PC-3 (cell line): ENCODE measurements around the gene ACTR3C. TPM values are rescaled to one million over a fixed set of nuclear protein-coding genes. Genes with fewer than 3 reads are reported as not detected.

ENCODE experiments used
- ATAC-seq: fragments of 200-7000 bp; cut with Tn5 transposase; 2 replicates; pipeline ENCODE4 v1.9.1; 2020; ENCODE audit warnings: mild to moderate bottlenecking, moderate library complexity
- BruUV-seq: library from RNA; stranded (reverse); fragments of 400-500 nt; replicated peaks from 2 replicates; lab custom pipeline; 2021; lab: Mats Ljungman, UMichigan
- CTCF ChIA-PET: fragments of 300-600 bp; sonication (Branson Sonifier 250); formaldehyde crosslinking; loops from one replicate; lab custom pipeline; 2022; ENCODE audit warnings: antibody characterized with exemption; lab: Charles Lee
- POLR2A ChIA-PET: fragments of 300-600 bp; sonication (Branson Sonifier 250); formaldehyde crosslinking; loops from one replicate; lab custom pipeline; 2022; ENCODE audit warnings: antibody characterized with exemption; ENCODE audit not compliant: unreplicated experiment; lab: Charles Lee
- DNase-seq: peaks from one replicate; pipeline ENCODE4 v3.0.0-alpha.2; 2015
- H2AFZ ChIP-seq: fragments of 300-600 bp; sonication (generic); 2 replicates; pipeline ENCODE4 v1.6.0; 2016; ENCODE audit warnings: antibody characterized with exemption, low read length
- H3F3A ChIP-seq: fragments of 300-600 bp; sonication (generic); one replicate; pipeline ENCODE4 v1.6.0; 2017; ENCODE audit warnings: antibody characterized with exemption, low read length, control low read depth, mild to moderate bottlenecking; ENCODE audit not compliant: unreplicated experiment
- H3K27ac ChIP-seq: fragments of 300-600 bp; sonication (generic); 2 replicates; pipeline ENCODE4 v1.5.1; 2016; ENCODE audit warnings: mild to moderate bottlenecking, low read length
- H3K27me3 ChIP-seq: fragments of 300-600 bp; sonication (generic); 2 replicates; pipeline ENCODE4 v1.6.1; 2016; ENCODE audit warnings: low read length, mixed read lengths
- H3K36me3 ChIP-seq: fragments of 300-600 bp; sonication (generic); 2 replicates; pipeline ENCODE4 v1.6.1; 2016; ENCODE audit warnings: low read depth, mixed run types, low read length, mixed read lengths
- H3K4me1 ChIP-seq: fragments of 300-600 bp; sonication (generic); 2 replicates; pipeline ENCODE4 v1.5.1; 2016; ENCODE audit warnings: low read length; ENCODE audit not compliant: insufficient read depth
- H3K4me2 ChIP-seq: fragments of 300-600 bp; sonication (generic); 2 replicates; pipeline ENCODE4 v1.6.0; 2016; ENCODE audit warnings: low read length
- H3K4me3 ChIP-seq: fragments of 300-600 bp; sonication (generic); 2 replicates; pipeline ENCODE4 v1.5.1; 2016; ENCODE audit warnings: mild to moderate bottlenecking, low read length, mixed read lengths
- H3K79me2 ChIP-seq: fragments of 300-600 bp; sonication (generic); 2 replicates; pipeline ENCODE4 v1.6.1; 2017; ENCODE audit warnings: low read length, mixed read lengths
- H3K9ac ChIP-seq: fragments of 300-600 bp; sonication (generic); 2 replicates; pipeline ENCODE4 v1.6.0; 2016; ENCODE audit warnings: mild to moderate bottlenecking, low read length
- H3K9me2 ChIP-seq: fragments of 300-600 bp; sonication (generic); replicated peaks from 2 replicates; pipeline ENCODE4 v1.6.1; 2016; ENCODE audit warnings: mixed run types, low read length, mixed read lengths
- H3K9me3 ChIP-seq: fragments of 300-600 bp; sonication (generic); 2 replicates; pipeline ENCODE4 v1.6.1; 2016; ENCODE audit warnings: low read length, mixed read lengths
- H4K20me1 ChIP-seq: fragments of 300-600 bp; sonication (generic); 2 replicates; pipeline ENCODE4 v1.6.1; 2016; ENCODE audit warnings: low read length, mixed read lengths
- CTCF ChIP-seq: fragments of 300-600 bp; sonication (generic); conservative IDR thresholded peaks from 2 replicates; pipeline ENCODE4 v1.5.1; 2017; ENCODE audit warnings: antibody characterized with exemption, low read depth, mild to moderate bottlenecking, low read length
- EZH2 ChIP-seq: fragments of 300-600 bp; sonication (generic); IDR thresholded peaks from one replicate; pipeline ENCODE4 v1.6.1; 2017; ENCODE audit warnings: antibody characterized with exemption, mild to moderate bottlenecking, low read length; ENCODE audit not compliant: unreplicated experiment
- EZH2phosphoT487 ChIP-seq: fragments of 300-600 bp; sonication (generic); IDR thresholded peaks from 2 replicates; pipeline ENCODE4 v1.6.1; 2018; ENCODE audit warnings: mild to moderate bottlenecking, antibody characterized with exemption, low read length, borderline replicate concordance
- intact Hi-C: fragments of 100-400 bp; cut with micrococcal nuclease; formaldehyde crosslinking; loops from 2 replicates; pipeline ENCODE4 v1.9.0; 2023
- total RNA-seq: library from RNA; depleted of rRNA; stranded (reverse); fragments of >200 nt; gene quantifications from 2 replicates; pipeline ENCODE4 v1.2.3, GENCODE V29; 2014

The ACTR3C gene
- total RNA-seq, 1 experiment from 2014 or later, result 10.8 TPM

- H2AFZ ChIP-seq, result no peak overlapping the region
- ChIA-PET CTCF (no interaction called here), POLR2A (no interaction called here)
- H3K9me3 ChIP-seq, result no peaks in the 10 kb centered on the region
- no peaks in the 10 kb centered on the region for H3K79me2 ChIP-seq
- DNase-seq (no peak), ATAC-seq (no peak)
- no peaks in the 10 kb centered on the region for H3K9me2 ChIP-seq
- H3K36me3 ChIP-seq, result no peaks in the 10 kb centered on the region
- intact Hi-C loops, result no loop called here
- no peak overlapping the region for H3K4me2 ChIP-seq
- H3K4me1 ChIP-seq, result 0 out of 2 replicates have a peak, but pooled peaks cover 8% of the 10 kb centered on the region
- no peak overlapping the region for H3K27ac ChIP-seq
- H3F3A ChIP-seq, result no peaks in the 10 kb centered on the region
- H4K20me1 ChIP-seq, result no peaks in the 10 kb centered on the region
- H3K27me3 ChIP-seq, result no peaks in the 10 kb centered on the region
- TF ChIP-seq CTCF (no peak), EZH2 (no peak), EZH2phosphoT487 (no peak)
- H3K9ac ChIP-seq, result no peak overlapping the region
- H3K4me3 ChIP-seq, result no peak overlapping the region
- no TSS peak for BruUV-seq
Observed at GRCh38 chr7:150360363-150361058, 37.2 kb upstream of the ACTR3C start.

DNA sequence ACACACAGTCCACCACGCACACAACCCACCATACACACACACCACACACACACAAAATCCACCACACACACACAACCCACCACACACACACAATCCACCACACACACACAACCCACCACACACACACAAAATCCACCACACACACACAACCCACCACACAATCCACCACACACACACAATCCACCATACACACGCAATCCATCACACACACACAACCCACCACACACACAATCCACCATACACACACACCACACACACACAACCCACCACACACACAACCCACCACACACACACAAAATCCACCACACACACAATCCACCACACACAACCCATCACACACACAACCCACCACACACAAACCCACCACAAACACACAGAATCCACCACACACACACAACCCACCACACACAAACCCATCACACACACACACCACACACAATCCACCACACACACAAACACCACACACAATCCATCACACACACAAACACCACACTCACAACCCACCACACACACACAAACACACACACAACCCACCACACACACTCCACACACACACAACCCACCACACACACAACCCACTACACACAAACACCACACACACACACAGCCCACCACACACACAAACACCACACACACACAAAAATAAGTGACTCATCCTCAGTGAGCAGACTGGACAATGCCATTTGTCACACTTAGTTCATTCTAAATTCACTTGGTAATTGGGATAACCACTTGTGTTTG lies 36.4 kb upstream of the ACTR3C start:
- no peaks in the 10 kb centered on the region for H3K36me3 ChIP-seq
- ATAC-seq, result no peak
- intact Hi-C loops, result no loop called here
- H3K27me3 ChIP-seq, result no peaks in the 10 kb centered on the region
- H3K4me3 ChIP-seq, result no peak overlapping the region
- H3K4me1 ChIP-seq, result 0 out of 2 replicates have a peak, but pooled peaks cover 8% of the 10 kb centered on the region
- CTCF ChIA-PET, result no interaction called here
- no peaks in the 10 kb centered on the region for H3K9me2 ChIP-seq
- BruUV-seq, result no TSS peak
- H3K27ac ChIP-seq, result no peak overlapping the region
- no peaks in the 10 kb centered on the region for H3K9me3 ChIP-seq
- no peaks in the 10 kb centered on the region for H3K79me2 ChIP-seq
- no peak for DNase-seq
- POLR2A ChIA-PET, result no interaction called here
- no peaks in the 10 kb centered on the region for H3F3A ChIP-seq
- H3K4me2 ChIP-seq, result no peak overlapping the region
- TF ChIP-seq CTCF, result no peak
- no peak for TF ChIP-seq EZH2
- no peak for TF ChIP-seq EZH2phosphoT487
- no peak overlapping the region for H2AFZ ChIP-seq
- H3K9ac ChIP-seq, result no peak overlapping the region
- no peaks in the 10 kb centered on the region for H4K20me1 ChIP-seq
